Calu3 (cell line): ENCODE results near the gene DCTN3. TPM values are rescaled to one million over a fixed set of nuclear protein-coding genes. Genes with fewer than 3 reads are reported as not detected.

Experiments used
- BruUV-seq: library from RNA; stranded (reverse); fragments of 400-500 nt; replicated peaks from 2 replicates; lab custom pipeline; 2021; lab: Mats Ljungman, UMichigan
- CTCF ChIA-PET: fragments of 300-600 bp; sonication (Branson Sonifier 250); formaldehyde crosslinking; loops from one replicate; lab custom pipeline; 2022; ENCODE audit warnings: antibody characterized with exemption; lab: Charles Lee
- DNase-seq: peaks from one replicate; pipeline ENCODE4 v3.0.0; 2022
- H3K27ac Mint-ChIP-seq: one replicate; pipeline ENCODE4 v1.8.0; 2022; ENCODE audit warnings: mixed read lengths; ENCODE audit not compliant: unreplicated experiment
- H3K27me3 Mint-ChIP-seq: one replicate; pipeline ENCODE4 v1.8.0; 2022; ENCODE audit warnings: mixed read lengths; ENCODE audit not compliant: unreplicated experiment
- H3K36me3 Mint-ChIP-seq: one replicate; pipeline ENCODE4 v1.8.0; 2022; ENCODE audit warnings: mild to moderate bottlenecking, moderate library complexity, mixed read lengths; ENCODE audit not compliant: insufficient read depth, unreplicated experiment
- H3K4me1 Mint-ChIP-seq: one replicate; pipeline ENCODE4 v1.8.0; 2022; ENCODE audit warnings: mild to moderate bottlenecking, low read depth, mixed read lengths; ENCODE audit not compliant: unreplicated experiment
- H3K4me3 Mint-ChIP-seq: one replicate; pipeline ENCODE4 v1.8.0; 2022; ENCODE audit warnings: mild to moderate bottlenecking, low read depth, moderate library complexity, mixed read lengths; ENCODE audit not compliant: unreplicated experiment
- H3K9me3 Mint-ChIP-seq: one replicate; pipeline ENCODE4 v1.8.0; 2022; ENCODE audit warnings: low read depth, mixed read lengths; ENCODE audit not compliant: unreplicated experiment
- intact Hi-C: fragments of 100-400 bp; cut with micrococcal nuclease; formaldehyde crosslinking; loops from one replicate; pipeline ENCODE4 v1.10.0; 2022; ENCODE audit not compliant: unreplicated experiment
- total RNA-seq: library from RNA; stranded (reverse); gene quantifications from 2 replicates; pipeline ENCODE4 v1.2.3, GENCODE V29; 2022
- TF ChIP-seq, protein P1 (sequence below): fragments of 200-600 bp; IDR thresholded peaks from one replicate; pipeline ENCODE4 v1.8.0; 2022; ENCODE audit warnings: antibody characterized with exemption; ENCODE audit not compliant: unreplicated experiment

Gene DCTN3
- total RNA-seq, 1 experiment from 2014 or later = 51.8 TPM

DNA sequence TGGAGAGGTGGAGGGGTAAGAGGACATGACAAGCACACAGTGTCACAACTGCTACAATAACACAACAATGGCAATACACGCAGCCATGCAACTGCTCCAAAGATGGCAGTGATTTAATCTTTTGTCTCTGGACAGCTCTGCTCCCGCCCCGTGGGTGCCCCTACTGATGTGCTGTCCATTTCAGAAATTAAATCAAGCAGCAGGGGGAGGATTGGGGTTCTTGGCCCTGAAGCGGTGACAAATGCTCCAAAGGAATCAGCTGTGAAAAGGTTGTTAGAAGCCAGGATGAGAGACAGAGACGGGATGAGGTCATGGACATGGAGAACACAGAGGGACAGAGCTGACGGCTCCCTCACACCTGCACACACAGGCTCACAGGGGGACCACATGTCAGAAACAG lies 53.3 kb downstream of the DCTN3 start:
- no peak overlapping the region for H3K4me3 Mint-ChIP-seq
- H3K27me3 Mint-ChIP-seq = peaks cover 98% of the 10 kb centered on the region
- no peak overlapping the region for H3K27ac Mint-ChIP-seq
- CTCF ChIA-PET = no interaction called here
- no peaks in the 10 kb centered on the region for H3K9me3 Mint-ChIP-seq
- H3K36me3 Mint-ChIP-seq = no peaks in the 10 kb centered on the region
- H3K4me1 Mint-ChIP-seq = no peaks in the 10 kb centered on the region
- TF ChIP-seq, protein P1, sequence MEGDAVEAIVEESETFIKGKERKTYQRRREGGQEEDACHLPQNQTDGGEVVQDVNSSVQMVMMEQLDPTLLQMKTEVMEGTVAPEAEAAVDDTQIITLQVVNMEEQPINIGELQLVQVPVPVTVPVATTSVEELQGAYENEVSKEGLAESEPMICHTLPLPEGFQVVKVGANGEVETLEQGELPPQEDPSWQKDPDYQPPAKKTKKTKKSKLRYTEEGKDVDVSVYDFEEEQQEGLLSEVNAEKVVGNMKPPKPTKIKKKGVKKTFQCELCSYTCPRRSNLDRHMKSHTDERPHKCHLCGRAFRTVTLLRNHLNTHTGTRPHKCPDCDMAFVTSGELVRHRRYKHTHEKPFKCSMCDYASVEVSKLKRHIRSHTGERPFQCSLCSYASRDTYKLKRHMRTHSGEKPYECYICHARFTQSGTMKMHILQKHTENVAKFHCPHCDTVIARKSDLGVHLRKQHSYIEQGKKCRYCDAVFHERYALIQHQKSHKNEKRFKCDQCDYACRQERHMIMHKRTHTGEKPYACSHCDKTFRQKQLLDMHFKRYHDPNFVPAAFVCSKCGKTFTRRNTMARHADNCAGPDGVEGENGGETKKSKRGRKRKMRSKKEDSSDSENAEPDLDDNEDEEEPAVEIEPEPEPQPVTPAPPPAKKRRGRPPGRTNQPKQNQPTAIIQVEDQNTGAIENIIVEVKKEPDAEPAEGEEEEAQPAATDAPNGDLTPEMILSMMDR = no peak
- no TSS peak for BruUV-seq
- no peak for DNase-seq
- intact Hi-C loops = no loop called here

DNA sequence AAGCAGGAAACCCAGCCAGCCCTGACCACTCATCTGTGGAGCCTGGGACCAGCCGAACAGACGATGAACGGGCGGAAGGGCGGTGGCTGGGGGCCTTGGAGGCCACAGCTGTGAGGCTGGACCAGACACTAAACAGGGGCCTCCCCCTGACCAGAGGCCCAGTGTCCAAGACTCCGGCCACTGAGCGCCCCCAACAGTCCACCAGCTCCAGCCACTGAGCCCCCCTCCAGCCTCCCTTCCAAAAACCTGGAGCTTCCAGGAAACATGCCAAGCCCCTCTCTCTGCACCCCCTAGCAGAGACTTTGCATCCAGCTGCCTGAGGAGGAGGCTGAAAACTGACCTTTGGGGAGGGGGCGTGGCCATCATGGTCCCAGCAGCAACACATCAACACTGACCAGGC lies 54.0 kb downstream of the DCTN3 start:
- peaks cover 95% of the 10 kb centered on the region for H3K27me3 Mint-ChIP-seq
- H3K27ac Mint-ChIP-seq = no peak overlapping the region
- no peak for DNase-seq
- no peak overlapping the region for H3K4me3 Mint-ChIP-seq
- H3K36me3 Mint-ChIP-seq = no peaks in the 10 kb centered on the region
- TF ChIP-seq, protein P1 = no peak
- H3K4me1 Mint-ChIP-seq = no peaks in the 10 kb centered on the region
- no peaks in the 10 kb centered on the region for H3K9me3 Mint-ChIP-seq
- CTCF ChIA-PET = no interaction called here
- intact Hi-C loops = no loop called here
- BruUV-seq = no TSS peak

DNA sequence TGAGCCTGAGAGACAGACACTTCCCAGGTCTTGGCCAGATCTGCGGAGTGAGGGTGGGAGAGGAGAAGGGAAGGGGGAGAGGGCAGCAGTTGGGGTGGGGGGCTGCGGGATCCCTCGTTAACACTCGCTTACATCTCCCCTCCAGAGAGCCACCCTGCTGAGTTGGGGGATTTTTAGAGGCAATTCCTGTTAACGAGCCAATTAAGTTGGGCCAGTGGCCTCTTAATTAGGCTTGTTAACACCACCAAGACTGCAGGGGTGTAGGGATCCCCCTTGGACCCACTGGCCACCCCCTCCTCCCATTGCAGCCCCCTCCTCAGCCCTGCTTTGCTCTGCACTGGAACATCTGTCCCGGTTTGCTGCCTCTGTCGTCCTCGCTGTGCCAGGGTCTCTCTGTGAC lies 54.4 kb downstream of the DCTN3 start:
- H3K36me3 Mint-ChIP-seq = no peaks in the 10 kb centered on the region
- H3K4me3 Mint-ChIP-seq = no peak overlapping the region
- CTCF ChIA-PET = no interaction called here
- DNase-seq = no peak
- TF ChIP-seq, protein P1 = no peak
- H3K9me3 Mint-ChIP-seq = no peaks in the 10 kb centered on the region
- H3K27me3 Mint-ChIP-seq = peaks cover 95% of the 10 kb centered on the region
- no peaks in the 10 kb centered on the region for H3K4me1 Mint-ChIP-seq
- H3K27ac Mint-ChIP-seq = no peak overlapping the region
- intact Hi-C loops = no loop called here
- BruUV-seq = no TSS peak

DNA sequence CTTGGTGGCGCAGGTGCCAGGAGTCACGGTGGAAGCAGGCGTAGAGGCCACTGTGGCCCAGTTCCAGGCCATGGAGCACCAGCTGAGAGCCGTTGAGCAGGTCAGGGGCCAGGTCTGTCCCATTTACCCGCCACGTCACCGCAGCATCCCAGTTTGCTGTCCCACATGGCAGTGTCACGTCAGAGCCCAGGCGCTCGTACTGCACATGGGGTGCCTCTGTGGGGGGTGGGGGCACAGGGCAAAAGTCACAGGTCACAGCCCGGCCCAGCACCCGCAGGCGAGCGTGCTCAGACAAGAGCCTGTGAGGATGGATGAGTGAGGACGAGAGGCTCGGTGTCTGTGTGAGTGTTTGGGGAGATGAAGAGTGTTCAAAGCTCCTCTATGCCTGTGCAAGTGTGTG lies 55.7 kb downstream of the DCTN3 start:
- TF ChIP-seq, protein P1 = no peak
- no TSS peak for BruUV-seq
- DNase-seq = no peak
- no peaks in the 10 kb centered on the region for H3K9me3 Mint-ChIP-seq
- H3K27ac Mint-ChIP-seq = no peak overlapping the region
- intact Hi-C loops = no loop called here
- CTCF ChIA-PET = no interaction called here
- H3K4me1 Mint-ChIP-seq = peaks cover 10% of the 10 kb centered on the region
- peaks cover 95% of the 10 kb centered on the region for H3K27me3 Mint-ChIP-seq
- H3K4me3 Mint-ChIP-seq = no peak overlapping the region
- H3K36me3 Mint-ChIP-seq = no peaks in the 10 kb centered on the region

Other genes with a start within 250 kb of the DCTN3 start
- gene MYORG, start 243.6 kb downstream of the DCTN3 start, total RNA-seq = 11.5 and 12.5 TPM in 2 replicates
- gene FAM219A, start 161.9 kb downstream of the DCTN3 start, total RNA-seq = 10.3 and 13.1 TPM in 2 replicates
- not detected in 2 replicates for gene DNAI1, start 161.7 kb downstream of the DCTN3 start, total RNA-seq
- gene ENHO, start 97.5 kb downstream of the DCTN3 start, total RNA-seq = not detected in 2 replicates
- 0.44 TPM in 1 of 2 replicates, not detected in the other for gene CNTFR, start 30.8 kb downstream of the DCTN3 start, total RNA-seq
- gene RPP25L, start 8.4 kb downstream of the DCTN3 start, total RNA-seq = 17.6 and 19.9 TPM in 2 replicates
- gene ARID3C, start 8.6 kb upstream of the DCTN3 start, total RNA-seq = not detected in 2 replicates
- gene SIGMAR1, start 17.3 kb upstream of the DCTN3 start, total RNA-seq = 65.6 and 80.1 TPM in 2 replicates
- 25.7 and 26.6 TPM in 2 replicates for gene GALT, start 26.2 kb upstream of the DCTN3 start, total RNA-seq
- 6.8 and 8.7 TPM in 2 replicates for gene IL11RA, start 31.7 kb upstream of the DCTN3 start, total RNA-seq
- not detected in 2 replicates for gene CCL27, start 42.2 kb upstream of the DCTN3 start, total RNA-seq
- not detected in 2 replicates for gene CCL19, start 70.8 kb upstream of the DCTN3 start, total RNA-seq
- not detected in 2 replicates for gene CCL21, start 89.6 kb upstream of the DCTN3 start, total RNA-seq